NK-92 (cell line): Measurements from ENCODE around the gene ENGASE.

Source experiments
- DNase-seq: peaks from one replicate; lab custom pipeline; 2025; ENCODE audit not compliant: unreplicated experiment; lab: John Stamatoyannopoulos, UW

ENGASE gene

DNA sequence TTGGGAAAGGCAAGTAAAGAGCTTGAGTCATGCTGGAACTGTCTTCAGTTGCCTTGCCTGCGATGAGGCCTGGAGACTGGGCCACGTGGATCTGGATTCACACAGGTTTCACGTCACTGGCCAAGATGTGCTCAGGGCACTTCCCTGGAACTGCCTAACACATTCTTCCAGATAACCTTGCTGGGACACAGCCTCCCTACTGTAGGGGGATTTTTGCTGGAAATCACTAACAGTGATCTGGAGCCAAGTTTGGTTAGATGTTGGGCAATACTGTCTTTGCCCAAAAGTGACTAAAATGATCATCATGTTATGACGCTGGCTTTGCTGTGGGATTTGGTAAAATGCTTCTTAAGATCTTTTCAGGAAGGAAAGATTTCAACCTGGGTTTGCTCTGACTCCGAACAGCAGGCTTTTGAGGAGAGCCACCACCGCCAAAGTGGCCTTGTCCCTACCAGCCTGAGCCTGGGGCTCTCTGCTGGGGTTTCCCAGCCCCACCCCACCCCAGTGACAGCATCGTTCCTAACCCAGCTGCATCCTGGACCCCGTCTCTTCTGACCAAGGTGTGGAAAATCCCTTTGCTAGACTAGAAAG is 36.0 kb upstream of the ENGASE start:
- DNase-seq, result no peak

DNA sequence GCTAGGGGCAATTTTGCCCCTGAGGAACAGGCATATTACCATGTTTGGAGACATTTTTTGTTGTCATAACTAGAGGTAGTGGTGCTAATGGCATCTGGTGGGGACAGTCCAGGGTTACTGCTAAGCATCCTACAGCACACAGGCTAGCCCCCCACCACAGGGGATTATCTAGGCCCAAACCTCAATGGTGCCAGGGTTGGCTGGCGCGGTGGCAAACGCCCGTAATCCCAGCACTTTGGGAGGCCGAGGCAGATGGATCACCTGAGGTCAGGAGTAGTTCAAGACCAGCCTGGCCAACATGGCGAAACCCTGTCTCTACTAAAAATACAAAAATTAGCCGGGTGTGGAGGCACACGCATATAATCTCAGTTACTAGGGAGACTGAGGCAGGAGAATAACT is 35.5 kb upstream of the ENGASE start:
- DNase-seq, result no peak

DNA sequence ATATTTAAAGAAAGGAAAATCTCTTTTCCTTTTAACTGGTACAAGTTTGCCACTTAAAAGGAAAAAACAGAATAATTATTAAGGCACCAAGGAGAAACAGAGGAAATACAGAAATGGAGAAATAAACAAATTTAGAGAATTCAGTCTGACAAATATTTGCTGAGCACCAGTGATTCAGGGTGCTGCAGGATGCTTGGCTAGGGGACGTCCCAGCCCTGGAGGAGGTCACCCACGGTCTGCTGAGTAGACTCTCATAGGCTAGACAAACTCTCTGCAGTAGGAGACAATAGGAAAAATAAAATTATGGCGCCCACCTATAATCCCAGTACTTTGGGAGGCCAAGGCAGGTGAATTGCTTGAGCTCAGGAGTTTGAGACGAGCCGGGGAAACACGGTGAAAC is 34.7 kb upstream of the ENGASE start:
- DNase-seq, result no peak

DNA sequence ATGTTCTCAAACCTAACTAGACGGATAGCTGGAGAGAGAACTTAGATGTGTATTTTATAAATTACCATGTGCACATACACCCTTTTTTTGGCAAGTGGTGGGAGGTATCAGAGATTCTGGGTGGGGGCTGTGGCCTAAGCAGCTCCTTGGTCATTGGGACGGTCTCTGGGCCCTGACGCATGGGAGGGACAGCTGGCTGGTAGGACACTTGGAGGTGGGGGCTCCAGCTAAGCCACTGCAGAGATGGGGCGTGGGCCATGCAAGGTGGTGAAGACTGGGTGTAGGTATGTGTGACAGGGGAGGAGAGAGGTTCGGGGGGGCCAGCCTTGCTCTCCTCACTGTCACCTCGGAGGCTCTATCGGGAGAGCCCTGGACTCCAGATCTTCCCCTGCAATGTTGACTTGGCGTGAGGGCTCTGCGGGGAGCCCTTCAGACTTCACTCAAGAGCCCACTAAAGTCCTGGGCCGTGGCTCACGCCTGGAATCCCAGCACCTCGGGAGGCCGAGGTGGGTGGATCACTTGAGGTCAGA is 33.5 kb upstream of the ENGASE start:
- no peak for DNase-seq

DNA sequence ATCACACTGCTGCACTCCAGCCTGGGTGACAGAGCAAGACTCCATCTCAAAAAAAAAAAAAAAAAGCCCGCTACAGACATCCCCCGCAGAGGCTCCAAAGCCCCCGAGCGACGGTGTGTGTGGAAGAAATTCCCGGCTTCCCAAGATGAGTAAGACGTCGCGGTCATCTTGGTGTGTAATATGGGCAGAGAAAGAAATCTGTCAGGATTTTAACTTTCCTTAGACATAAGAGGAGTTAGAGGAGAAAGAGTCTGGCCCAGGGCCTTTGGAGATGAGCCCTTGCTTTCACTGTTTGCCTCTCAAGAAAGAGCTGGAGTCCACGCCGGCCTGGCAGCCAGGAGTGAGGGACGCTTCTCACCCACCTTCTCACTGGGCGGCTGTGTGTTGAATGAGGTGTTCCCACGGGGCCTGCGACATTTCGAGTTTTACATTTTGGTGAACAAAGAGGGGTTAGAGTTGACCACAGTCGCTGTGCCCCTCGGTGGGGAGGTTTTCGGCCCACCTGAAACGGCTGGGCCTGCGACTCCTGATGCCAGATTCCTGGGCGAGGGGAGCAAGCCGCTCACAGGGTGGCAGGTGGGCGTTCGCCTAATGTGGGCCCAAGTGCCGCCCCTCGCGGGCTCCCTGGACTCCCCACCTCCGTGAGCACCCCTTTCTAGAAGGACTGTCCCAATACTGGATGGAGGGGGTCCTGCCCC is 32.8 kb upstream of the ENGASE start:
- DNase-seq, result no peak

DNA sequence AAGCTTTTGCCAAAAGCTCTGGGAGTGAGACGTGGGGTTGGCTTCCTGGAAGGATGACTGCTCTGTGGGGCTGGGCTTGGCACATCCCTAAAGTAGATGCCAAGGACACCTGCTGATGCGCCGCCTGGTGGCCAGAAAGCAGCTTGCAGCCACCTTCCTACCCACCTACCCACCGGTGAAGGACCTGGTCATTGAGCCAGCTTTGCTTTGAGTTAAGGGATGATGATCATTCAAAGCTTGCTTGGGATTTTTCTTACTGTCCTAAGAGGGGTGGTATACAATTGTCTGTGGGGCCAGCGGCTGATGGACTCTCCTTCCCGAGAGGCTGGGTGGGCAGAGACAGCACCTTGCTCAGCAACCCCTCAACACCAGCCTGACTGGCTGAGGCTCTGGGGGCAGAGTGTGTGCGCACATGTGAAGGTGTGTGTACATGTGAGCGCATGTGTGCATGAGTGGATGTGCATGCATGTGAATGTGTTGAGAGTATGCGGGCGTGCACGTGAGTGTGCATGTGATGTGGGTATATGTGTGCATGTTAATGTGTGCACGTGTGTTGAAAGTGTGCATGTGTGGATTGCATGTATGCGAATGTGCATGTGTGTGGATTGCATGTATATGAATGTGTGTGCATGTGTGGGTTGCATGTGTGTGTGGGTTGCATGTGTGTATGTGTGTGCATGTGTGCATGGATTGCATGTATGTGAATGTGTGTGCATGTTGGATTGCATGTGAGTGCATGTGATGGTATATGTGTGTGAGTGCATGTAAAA is 32.0 kb upstream of the ENGASE start:
- DNase-seq, result no peak

DNA sequence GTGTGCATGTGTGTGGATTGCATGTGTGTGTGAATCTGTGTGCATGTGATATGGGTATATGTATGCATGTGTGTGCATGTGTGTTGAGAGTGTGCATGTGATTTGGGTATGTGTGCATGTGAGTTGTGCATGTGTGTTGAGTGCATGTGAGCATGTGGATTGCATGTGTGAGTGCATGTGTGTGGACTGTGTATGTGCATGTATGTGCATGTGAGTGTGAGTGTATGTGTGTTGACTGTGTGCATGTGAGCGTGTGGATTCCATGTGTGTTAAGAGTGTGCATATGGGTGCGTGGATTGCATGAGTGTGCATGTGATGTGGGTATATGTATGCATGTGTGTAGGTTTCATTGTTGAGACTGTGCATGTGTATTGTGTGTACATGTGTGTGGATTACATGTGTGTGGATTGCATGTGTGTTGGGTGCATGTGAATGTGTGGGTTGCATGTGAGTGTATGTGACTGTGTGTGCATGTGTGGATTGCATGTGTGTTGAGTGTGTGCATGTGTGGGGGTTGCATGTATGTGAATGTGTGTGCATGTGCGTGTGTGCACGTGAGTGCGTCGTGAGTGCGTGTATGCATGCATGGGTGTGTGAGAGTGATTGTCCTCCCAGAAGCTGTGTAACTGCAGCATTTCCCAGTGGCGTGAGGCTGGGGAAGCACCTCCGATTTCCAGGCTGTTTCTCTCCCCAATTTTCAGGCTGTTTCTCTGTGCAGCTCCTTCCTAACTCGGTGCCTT is 31.3 kb upstream of the ENGASE start:
- no peak for DNase-seq

DNA sequence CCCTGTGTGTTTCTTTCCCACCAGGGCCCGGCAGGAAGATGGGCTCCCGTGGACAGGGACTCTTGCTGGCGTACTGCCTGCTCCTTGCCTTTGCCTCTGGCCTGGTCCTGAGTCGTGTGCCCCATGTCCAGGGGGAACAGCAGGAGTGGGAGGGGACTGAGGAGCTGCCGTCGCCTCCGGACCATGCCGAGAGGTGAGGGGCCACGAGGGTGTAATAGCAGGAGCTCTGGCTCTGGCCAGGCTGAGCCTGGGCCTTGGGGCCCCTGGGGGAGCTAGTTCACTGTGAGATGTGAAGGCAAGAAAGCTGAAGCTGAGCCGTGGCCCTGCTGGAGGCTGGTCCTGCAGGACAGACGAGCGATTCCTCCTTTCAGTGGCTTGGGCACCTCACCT is 30.7 kb upstream of the ENGASE start:
- no peak for DNase-seq

DNA sequence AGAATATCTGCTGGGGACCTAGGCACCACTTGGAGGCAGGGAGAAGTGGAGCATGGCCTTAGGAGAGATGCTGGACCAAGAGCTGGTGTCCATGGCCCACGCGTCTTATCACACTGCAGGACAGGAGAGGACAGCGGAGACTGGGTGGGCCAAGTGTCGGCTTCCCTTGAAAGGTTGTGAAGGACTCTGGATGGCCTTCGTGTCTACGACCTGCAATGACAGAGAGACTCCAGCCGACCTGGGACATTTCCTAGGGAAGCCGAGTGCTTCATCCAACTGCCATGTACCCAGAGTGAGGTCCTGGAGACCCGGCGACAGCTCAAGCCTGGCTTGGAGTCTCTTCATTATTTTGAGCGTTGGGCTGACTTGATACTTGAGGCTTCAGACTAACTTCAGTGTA is 30.2 kb upstream of the ENGASE start:
- no peak for DNase-seq

DNA sequence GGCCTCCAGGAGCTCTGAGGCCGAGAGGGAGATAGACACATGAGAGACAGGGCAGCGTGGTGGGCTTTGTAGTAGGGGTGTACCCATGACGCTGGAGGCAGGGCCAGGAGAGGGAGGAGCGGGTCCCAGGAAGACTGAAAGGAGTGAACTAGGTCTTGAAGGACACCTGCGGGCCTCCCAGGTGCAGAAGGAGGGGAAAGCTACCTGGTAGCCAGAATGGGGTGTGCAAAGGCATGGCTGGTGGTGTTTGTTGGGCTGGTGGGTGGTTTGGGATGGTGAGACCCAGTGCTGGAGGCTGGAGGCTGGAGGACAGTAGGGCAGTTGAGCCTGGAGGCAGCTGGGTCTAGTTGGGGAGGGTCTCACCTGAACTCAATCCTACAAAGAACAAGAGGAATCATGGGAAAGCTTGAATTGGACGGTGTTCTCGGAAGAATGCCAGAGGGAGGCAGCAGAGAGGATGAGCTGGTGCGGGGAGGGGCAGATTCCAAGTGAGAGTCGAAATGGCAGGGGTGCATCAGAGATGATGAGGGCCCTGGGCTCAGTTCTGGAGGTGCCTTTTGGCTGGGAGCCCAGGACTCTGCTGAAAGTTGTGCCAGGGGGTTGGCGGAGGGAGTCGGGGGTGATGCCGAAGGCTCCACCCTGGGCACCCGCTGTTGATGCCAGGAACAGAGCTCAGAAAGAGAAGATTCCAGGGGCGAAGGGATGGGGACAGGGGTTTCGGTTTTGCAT is 29.5 kb upstream of the ENGASE start:
- no peak for DNase-seq

DNA sequence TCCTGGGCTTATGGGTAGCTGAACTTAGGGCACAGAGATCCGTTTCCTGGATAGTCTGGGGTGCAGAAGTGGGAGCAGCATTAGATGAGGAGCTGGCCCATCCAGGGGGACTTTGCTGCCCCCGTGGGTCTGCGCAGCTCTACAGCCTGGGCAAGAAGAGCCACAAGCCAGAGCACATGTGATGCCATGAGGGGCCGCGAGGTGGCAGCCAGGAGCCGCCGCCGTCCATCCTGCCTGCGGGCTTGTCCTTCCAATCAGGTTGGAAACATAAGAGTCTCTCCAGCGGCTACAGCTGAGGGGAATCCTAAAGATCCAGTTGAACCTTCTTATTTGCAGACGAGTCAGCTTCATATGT is 28.8 kb upstream of the ENGASE start:
- DNase-seq, result no peak

DNA sequence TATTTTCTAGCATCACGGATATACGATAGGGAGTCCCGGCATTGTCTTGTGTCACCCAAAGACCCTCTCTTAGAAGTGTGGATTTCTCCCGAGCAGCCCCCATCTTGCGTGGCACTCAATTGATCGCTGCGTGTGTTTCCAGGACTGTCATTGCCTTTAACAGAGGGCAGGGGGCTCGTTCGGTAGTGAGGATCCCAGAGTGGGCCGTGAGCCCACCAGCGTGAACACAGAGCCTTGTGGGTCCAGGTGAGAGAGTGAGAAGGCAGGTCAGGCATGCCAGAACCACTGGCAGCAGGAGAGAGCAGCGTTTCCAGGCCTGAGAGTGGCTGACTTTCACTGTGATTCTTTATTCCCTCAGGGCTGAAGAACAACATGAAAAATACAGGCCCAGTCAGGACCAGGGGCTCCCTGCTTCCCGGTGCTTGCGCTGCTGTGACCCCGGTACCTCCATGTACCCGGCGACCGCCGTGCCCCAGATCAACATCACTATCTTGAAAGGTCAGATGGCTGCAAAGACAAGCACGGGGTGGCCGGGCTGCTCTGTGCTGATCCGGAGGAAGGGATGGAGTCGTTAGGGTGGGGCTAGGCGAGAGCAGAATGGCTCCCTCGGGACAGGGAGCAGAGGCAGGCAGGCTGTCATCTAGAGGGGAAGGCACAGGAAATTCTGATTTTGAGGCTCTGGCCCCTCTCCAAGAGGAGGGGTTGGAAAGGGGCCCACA is 28.3 kb upstream of the ENGASE start:
- no peak for DNase-seq

DNA sequence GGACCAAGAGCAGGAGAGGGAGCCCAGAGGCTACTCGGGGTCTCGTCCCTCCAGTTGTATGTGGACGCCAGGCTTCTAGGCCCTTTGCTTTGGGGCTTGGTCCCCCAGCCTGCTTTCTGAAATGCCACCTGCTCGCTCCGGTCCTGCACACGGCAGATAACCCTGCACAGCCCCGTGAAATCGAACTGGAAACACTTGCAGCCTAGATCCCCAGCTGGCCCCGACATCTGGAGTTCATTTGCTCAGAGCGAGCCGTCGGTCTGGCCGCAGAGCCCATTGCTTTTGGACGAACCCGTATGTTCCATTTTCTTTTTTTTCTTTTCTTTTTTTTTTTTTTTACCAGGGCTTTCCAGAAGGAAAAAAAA is 27.7 kb upstream of the ENGASE start:
- DNase-seq, result no peak

DNA sequence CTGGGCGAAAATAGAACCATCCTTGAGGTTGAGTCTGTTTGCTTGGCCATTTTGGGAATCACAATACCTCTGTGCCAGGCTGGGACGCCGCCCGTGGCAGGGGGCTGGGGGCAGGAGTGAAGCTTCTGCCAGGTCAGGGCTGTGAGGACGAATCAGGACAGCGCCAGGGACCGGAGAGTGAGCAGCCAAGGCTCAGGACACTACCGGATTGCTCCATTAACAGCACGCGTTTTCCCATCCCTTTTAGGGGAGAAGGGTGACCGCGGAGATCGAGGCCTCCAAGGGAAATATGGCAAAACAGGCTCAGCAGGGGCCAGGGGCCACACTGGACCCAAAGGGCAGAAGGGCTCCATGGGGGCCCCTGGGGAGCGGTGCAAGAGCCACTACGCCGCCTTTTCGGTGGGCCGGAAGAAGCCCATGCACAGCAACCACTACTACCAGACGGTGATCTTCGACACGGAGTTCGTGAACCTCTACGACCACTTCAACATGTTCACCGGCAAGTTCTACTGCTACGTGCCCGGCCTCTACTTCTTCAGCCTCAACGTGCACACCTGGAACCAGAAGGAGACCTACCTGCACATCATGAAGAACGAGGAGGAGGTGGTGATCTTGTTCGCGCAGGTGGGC is 27.2 kb upstream of the ENGASE start:
- no peak for DNase-seq

DNA sequence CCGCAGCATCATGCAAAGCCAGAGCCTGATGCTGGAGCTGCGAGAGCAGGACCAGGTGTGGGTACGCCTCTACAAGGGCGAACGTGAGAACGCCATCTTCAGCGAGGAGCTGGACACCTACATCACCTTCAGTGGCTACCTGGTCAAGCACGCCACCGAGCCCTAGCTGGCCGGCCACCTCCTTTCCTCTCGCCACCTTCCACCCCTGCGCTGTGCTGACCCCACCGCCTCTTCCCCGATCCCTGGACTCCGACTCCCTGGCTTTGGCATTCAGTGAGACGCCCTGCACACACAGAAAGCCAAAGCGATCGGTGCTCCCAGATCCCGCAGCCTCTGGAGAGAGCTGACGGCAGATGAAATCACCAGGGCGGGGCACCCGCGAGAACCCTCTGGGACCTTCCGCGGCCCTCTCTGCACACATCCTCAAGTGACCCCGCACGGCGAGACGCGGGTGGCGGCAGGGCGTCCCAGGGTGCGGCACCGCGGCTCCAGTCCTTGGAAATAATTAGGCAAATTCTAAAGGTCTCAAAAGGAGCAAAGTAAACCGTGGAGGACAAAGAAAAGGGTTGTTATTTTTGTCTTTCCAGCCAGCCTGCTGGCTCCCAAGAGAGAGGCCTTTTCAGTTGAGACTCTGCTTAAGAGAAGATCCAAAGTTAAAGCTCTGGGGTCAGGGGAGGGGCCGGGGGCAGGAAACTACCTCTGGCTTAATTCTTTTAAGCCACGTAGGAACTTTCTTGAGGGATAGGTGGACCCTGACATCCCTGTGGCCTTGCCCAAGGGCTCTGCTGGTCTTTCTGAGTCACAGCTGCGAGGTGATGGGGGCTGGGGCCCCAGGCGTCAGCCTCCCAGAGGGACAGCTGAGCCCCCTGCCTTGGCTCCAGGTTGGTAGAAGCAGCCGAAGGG is 26.4 kb upstream of the ENGASE start:
- no peak for DNase-seq

DNA sequence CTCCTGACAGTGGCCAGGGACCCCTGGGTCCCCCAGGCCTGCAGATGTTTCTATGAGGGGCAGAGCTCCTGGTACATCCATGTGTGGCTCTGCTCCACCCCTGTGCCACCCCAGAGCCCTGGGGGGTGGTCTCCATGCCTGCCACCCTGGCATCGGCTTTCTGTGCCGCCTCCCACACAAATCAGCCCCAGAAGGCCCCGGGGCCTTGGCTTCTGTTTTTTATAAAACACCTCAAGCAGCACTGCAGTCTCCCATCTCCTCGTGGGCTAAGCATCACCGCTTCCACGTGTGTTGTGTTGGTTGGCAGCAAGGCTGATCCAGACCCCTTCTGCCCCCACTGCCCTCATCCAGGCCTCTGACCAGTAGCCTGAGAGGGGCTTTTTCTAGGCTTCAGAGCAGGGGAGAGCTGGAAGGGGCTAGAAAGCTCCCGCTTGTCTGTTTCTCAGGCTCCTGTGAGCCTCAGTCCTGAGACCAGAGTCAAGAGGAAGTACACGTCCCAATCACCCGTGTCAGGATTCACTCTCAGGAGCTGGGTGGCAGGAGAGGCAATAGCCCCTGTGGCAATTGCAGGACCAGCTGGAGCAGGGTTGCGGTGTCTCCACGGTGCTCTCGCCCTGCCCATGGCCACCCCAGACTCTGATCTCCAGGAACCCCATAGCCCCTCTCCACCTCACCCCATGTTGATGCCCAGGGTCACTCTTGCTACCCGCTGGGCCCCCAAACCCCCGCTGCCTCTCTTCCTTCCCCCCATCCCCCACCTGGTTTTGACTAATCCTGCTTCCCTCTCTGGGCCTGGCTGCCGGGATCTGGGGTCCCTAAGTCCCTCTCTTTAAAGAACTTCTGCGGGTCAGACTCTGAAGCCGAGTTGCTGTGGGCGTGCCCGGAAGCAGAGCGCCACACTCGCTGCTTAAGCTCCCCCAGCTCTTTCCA is 25.5 kb upstream of the ENGASE start:
- DNase-seq, result no peak

DNA sequence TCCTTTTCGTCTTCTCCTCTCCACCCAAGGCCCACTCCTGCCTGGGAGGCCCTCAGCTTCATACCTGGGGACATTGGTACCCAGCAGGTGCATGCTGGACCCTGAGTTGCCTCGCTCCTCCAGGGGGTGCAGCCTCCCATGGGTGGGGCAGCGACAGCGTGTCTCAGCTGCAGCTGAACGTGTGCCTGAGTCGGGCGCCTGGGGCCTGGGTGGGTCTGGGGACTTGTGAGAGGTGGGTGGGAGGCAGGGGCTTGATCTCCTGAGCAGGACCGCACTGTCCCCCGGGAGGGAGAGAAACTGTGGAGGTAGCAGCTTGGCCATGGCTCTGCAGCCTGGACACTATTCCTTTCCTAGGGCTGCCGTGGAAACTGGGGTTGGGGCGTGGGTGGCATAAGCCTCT is 24.8 kb upstream of the ENGASE start:
- DNase-seq, result no peak

DNA sequence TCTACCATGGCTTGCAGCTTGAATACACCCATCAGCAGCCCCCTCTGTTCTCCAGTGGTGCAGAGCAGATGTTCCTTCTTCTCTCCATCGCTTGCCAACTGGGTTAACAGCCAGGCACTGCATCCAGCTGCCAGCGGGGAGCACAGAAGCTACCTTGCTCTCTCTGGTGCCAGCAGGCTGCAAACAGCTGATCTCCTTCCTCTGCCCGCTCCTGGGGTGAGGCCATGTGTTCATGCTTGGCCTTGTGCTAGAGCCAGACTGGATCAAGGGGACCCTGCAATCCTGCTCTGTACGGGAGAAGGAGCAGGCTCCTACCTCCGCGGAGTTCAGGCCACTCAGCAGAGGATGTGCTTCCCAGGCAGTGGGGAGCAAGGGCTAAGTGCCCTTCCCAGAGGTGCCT is 24.1 kb upstream of the ENGASE start:
- no peak for DNase-seq
